Gastroesophageal sphincter (tissue), 4 donors: ENCODE results near the gene OR11G2. TPM values are rescaled to one million over a fixed set of nuclear protein-coding genes. Genes with fewer than 3 reads are reported as not detected.

Experiments used
- ATAC-seq: fragments of 150-250 bp; one replicate; pipeline ENCODE4 v1.9.1; 2016; ENCODE audit warnings: mild to moderate bottlenecking, moderate library complexity
- H3K27ac ChIP-seq, 4 donors: fragments of 200-600 bp; sonication (generic) in 3 of 4; 1 replicate in 3 of 4; 2 replicates in 1 of 4; pipeline ENCODE4 v1.5.1; 2016 to 2019
- H3K27me3 ChIP-seq: fragments of 200-600 bp; sonication (generic); one replicate; pipeline ENCODE4 v1.5.1; 2019
- H3K36me3 ChIP-seq, 2 donors: fragments of 200-600 bp; sonication (generic); one replicate each; pipeline ENCODE4 v1.5.1; 2019; ENCODE audit warnings: control low read depth in 1 of 2
- H3K4me1 ChIP-seq, 3 donors: fragments of 200-600 bp; sonication (generic); 1 replicate in 2 of 3; 2 replicates in 1 of 3; pipeline ENCODE4 v1.5.1; 2016 to 2019; ENCODE audit warnings: control low read depth in 2 of 3
- H3K4me3 ChIP-seq, 2 donors: fragments of 200-600 bp; sonication (generic); one replicate each; pipeline ENCODE4 v1.5.1; 2019; ENCODE audit warnings: mild to moderate bottlenecking in 1 of 2, moderate library complexity in 1 of 2
- H3K9me3 ChIP-seq, 3 donors: fragments of 200-600 bp; sonication (generic); one replicate each; pipeline ENCODE4 v1.5.1; 2017 to 2019; ENCODE audit warnings: control low read depth in 2 of 3
- CTCF ChIP-seq, 4 experiments: fragments of 200-600 bp in 2 of 4; fragments of 450-650 bp in 2 of 4; sonication (generic) in 1 of 4; IDR thresholded peaks; one replicate each; pipeline ENCODE4 v1.5.1; 2017 to 2019; ENCODE audit warnings: antibody characterized with exemption in 4 of 4, mild to moderate bottlenecking in 2 of 4, moderate library complexity in 2 of 4
- EP300 ChIP-seq: sonication (generic); formaldehyde crosslinking; IDR thresholded peaks from one replicate; pipeline ENCODE4 v1.6.1; 2017; ENCODE audit warnings: antibody characterized with exemption, mild to moderate bottlenecking
- POLR2A ChIP-seq, 2 donors: fragments of 450-650 bp; IDR thresholded peaks; one replicate each; pipeline ENCODE4 v1.6.1; 2017; ENCODE audit warnings: antibody characterized with exemption in 2 of 2, mild to moderate bottlenecking in 2 of 2, moderate library complexity in 1 of 2
- POLR2AphosphoS5 ChIP-seq: sonication (generic); formaldehyde crosslinking; IDR thresholded peaks from one replicate; pipeline ENCODE4 v1.6.1; 2017; ENCODE audit warnings: antibody characterized with exemption
- WGBS, 2 donors: methylation state at CpG; one replicate each; pipeline ENCODE4 v1.1.5; 2018; ENCODE audit warnings: low coverage in 1 of 2; 5-methylcytosine and 5-hydroxymethylcytosine counted together
- total RNA-seq, 4 donors: library from RNA; depleted of rRNA; stranded (reverse); fragments of >200 nt; gene quantifications; one replicate each; pipeline ENCODE4 v1.1.0, GENCODE V29; 2016

Gene OR11G2
- total RNA-seq, 4 donors from 2014 or later, result not detected

DNA sequence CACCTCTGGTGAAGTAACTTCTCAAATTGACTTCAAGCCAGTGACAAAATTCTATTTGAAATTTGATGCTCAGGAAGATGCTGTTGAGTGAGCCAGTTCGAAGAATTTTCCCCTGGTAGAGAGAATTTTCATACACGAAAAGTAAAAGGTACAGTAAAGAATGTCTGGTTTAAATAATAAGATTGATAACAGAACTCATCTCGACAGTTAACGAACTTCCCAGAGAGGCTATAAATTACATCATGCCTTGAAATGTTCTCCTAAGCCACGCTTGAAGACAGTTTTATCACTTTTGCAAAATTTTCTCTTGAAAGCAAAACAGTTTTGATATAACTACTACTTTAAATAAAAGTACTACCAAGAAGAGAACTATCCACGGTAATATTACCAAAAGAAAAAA is 14.4 kb upstream of the OR11G2 start:
- H3K4me1 ChIP-seq, result no peaks in the 10 kb centered on the region
- H3K27me3 ChIP-seq, result no peaks in the 10 kb centered on the region
- H3K9me3 ChIP-seq, result no peaks in the 10 kb centered on the region
- 41 to 61% methylated on average over 6 of the region's 6 CpGs for WGBS, 2 donors
- H3K4me3 ChIP-seq, result no peak overlapping the region
- TF ChIP-seq POLR2AphosphoS5 (no peak), EP300 (no peak), POLR2A (IDR thresholded peaks at IDR 0.05) (no peak), CTCF (IDR thresholded peaks at IDR 0.05) (no peak)
- no peak overlapping the region for H3K27ac ChIP-seq
- H3K36me3 ChIP-seq, result no peaks in the 10 kb centered on the region
- ATAC-seq, result no peak

- no peak overlapping the region for H3K27ac ChIP-seq
- H3K9me3 ChIP-seq, result no peaks in the 10 kb centered on the region
- 77 to 86% methylated on average over 5 of the region's 7 CpGs for WGBS, 2 donors
- H3K27me3 ChIP-seq, result no peaks in the 10 kb centered on the region
- ATAC-seq, result no peak
- TF ChIP-seq EP300 (no peak), CTCF (IDR thresholded peaks at IDR 0.05) (no peak), POLR2AphosphoS5 (no peak), POLR2A (IDR thresholded peaks at IDR 0.05) (no peak)
- no peak overlapping the region for H3K4me3 ChIP-seq
- no peaks in the 10 kb centered on the region for H3K36me3 ChIP-seq
- H3K4me1 ChIP-seq, result no peaks in the 10 kb centered on the region
These were observed 13.2 kb upstream of the OR11G2 start for GRCh38 chr14:20177433-20177974.

DNA sequence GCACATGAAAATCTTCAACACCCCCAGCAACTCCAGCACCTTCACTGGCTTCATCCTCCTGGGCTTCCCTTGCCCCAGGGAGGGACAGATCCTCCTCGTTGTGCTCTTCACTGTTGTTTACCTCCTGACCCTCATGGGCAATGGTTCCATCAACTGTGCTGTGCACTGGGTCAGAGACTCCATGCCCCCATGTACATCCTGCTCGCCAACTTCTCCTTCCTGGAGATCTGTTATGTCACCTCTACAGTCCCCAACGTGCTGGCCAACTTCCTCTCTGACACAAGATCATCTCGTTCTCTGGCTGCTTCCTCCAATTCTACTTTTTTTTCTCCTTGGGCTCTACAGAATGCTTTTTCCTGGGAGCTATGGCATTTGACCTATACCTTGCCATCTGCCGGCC is 11.5 kb upstream of the OR11G2 start:
- peak; percentile 50 for ATAC-seq
- Histone ChIP-seq H3K27me3 (no peaks in the 10 kb centered on the region), H3K9me3 (no peaks in the 10 kb centered on the region), H3K4me1 (no peaks in the 10 kb centered on the region), H3K36me3 (no peaks in the 10 kb centered on the region), H3K27ac (no peak overlapping the region), H3K4me3 (no peak overlapping the region)
- 44 to 46% methylated on average over 5 of the region's 5 CpGs for WGBS, 2 donors
- no peak for TF ChIP-seq POLR2A (IDR thresholded peaks at IDR 0.05)
- no peak for TF ChIP-seq CTCF (IDR thresholded peaks at IDR 0.05)
- TF ChIP-seq EP300, result no peak
- no peak for TF ChIP-seq POLR2AphosphoS5

- no peak overlapping the region for H3K4me3 ChIP-seq
- 44 to 70% methylated on average over 2 of the region's 2 CpGs for WGBS, 2 donors
- no peaks in the 10 kb centered on the region for H3K4me1 ChIP-seq
- H3K27me3 ChIP-seq, result no peaks in the 10 kb centered on the region
- no peaks in the 10 kb centered on the region for H3K36me3 ChIP-seq
- no peaks in the 10 kb centered on the region for H3K9me3 ChIP-seq
- H3K27ac ChIP-seq, result no peak overlapping the region
- TF ChIP-seq POLR2A (IDR thresholded peaks at IDR 0.05) (no peak), CTCF (IDR thresholded peaks at IDR 0.05) (no peak), EP300 (no peak), POLR2AphosphoS5 (no peak)
- peak; percentile 70 for ATAC-seq
These were observed 10.8 kb upstream of the OR11G2 start for GRCh38 chr14:20179880-20180279.

- ATAC-seq, result no peak
- no peaks in the 10 kb centered on the region for H3K9me3 ChIP-seq
- no peaks in the 10 kb centered on the region for H3K36me3 ChIP-seq
- H3K4me3 ChIP-seq, result no peak overlapping the region
- no peaks in the 10 kb centered on the region for H3K4me1 ChIP-seq
- H3K27ac ChIP-seq, result no peak overlapping the region
- 44 to 47% methylated on average over 2 of the region's 2 CpGs for WGBS, 2 donors
- no peaks in the 10 kb centered on the region for H3K27me3 ChIP-seq
- TF ChIP-seq POLR2A (IDR thresholded peaks at IDR 0.05) (no peak), CTCF (IDR thresholded peaks at IDR 0.05) (no peak), EP300 (no peak), POLR2AphosphoS5 (no peak)
These were observed 10.2 kb upstream of the OR11G2 start for GRCh38 chr14:20180486-20180885.
